GM18520 (cell line): ENCODE measurements around the gene SLC51B.
A peak's percentile ranks its signal among the peaks of the same experiment; 100 is the strongest.

Source experiments
- ATAC-seq: cut with Tn5 transposase; IDR thresholded peaks from one replicate; pipeline ENCODE4 v1.9.1; 2021; ENCODE audit not compliant: unreplicated experiment

The SLC51B gene

GRCh38 chr15:65041787-65042186 is 3.4 kb upstream of the SLC51B start:
- ATAC-seq: no peak

GRCh38 chr15:65042776-65043327 is 2.3 kb upstream of the SLC51B start:
- no peak for ATAC-seq

- ATAC-seq: peak; percentile 50
Observed at GRCh38 chr15:65044218-65044617, 969 bp upstream of the SLC51B start.

- no peak for ATAC-seq
Observed at GRCh38 chr15:65048241-65048640, 3.1 kb downstream of the SLC51B start.

- peak; percentile 87 for ATAC-seq
Observed at GRCh38 chr15:65049418-65049840, 4.2 kb downstream of the SLC51B start.

GRCh38 chr15:65050270-65050669 is 5.1 kb downstream of the SLC51B start:
- no peak for ATAC-seq

DNA sequence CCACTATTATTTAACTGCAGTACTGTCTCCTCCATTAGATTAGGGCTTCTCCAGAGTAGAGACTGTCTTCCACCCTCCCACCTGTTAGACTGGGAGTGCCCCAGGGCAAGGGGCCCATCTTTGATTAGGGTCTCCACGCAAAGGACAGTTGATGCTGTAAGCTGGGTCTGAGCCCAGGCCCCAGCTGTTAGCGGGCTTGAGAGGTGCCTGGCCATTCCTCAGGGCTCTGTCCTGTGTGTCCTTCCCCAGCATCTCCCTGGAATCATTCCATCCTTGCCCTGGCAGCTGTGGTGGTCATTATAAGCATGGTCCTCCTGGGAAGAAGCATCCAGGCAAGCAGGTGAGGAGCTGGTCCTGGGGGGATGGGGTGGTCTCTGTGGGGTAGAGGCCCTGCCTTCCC is 6.1 kb downstream of the SLC51B start:
- ATAC-seq: no peak

DNA sequence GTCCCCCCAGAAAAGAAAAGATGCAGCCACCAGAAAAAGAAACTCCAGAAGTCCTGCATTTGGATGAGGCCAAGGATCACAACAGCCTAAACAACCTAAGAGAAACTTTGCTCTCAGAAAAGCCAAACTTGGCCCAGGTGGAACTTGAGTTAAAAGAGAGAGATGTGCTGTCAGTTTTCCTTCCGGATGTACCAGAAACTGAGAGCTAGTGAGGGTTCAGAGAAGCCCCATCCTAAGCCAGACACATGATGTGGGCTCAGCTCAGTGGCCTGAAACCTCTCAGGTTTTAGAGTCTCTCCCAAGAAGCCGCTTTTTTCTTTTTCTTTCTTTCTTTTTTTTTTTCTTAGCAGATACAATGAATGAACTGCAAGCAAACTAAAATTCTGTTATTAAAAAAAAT is 7.8 kb downstream of the SLC51B start:
- ATAC-seq: no peak

- ATAC-seq: no peak
Observed at GRCh38 chr15:65054333-65055200, 9.4 kb downstream of the SLC51B start.

DNA sequence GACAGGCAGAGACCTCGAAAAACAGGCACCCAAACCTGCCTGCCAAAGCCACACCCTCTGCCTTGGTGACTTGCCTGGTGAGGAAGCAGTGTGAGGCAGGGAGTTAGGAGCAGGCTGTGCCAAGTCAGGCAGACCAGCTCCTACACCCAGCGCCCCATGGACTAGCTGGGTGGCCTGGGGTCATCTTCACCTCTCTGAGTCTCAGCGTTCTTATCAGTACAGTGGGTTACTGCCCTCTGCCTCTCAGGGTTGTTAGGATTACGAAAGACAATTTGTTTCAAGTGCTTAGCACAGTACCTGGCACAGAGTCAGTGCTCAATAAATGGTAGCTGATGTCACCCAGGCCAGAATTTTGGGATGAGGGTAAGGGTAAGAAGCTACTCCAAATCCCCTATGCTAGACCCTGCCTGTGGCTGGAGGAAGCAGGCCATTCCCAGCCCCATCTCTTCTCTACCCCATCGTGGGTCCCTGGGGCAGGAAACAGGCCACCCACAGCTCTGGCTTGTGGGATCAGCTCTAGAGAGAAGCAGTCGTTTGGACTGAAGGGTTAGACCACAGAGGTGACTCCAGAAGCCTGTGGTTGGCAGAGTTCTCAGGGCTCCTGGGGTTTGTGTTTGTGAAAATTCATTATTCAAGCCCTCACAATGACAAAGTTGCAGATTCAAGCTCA is 10.1 kb downstream of the SLC51B start:
- ATAC-seq: no peak

GRCh38 chr15:65056106-65056505 is 10.9 kb downstream of the SLC51B start:
- no peak for ATAC-seq

GRCh38 chr15:65056868-65057548 is 11.8 kb downstream of the SLC51B start:
- ATAC-seq: no peak

GRCh38 chr15:65057549-65057940 is 12.4 kb downstream of the SLC51B start:
- no peak for ATAC-seq

DNA sequence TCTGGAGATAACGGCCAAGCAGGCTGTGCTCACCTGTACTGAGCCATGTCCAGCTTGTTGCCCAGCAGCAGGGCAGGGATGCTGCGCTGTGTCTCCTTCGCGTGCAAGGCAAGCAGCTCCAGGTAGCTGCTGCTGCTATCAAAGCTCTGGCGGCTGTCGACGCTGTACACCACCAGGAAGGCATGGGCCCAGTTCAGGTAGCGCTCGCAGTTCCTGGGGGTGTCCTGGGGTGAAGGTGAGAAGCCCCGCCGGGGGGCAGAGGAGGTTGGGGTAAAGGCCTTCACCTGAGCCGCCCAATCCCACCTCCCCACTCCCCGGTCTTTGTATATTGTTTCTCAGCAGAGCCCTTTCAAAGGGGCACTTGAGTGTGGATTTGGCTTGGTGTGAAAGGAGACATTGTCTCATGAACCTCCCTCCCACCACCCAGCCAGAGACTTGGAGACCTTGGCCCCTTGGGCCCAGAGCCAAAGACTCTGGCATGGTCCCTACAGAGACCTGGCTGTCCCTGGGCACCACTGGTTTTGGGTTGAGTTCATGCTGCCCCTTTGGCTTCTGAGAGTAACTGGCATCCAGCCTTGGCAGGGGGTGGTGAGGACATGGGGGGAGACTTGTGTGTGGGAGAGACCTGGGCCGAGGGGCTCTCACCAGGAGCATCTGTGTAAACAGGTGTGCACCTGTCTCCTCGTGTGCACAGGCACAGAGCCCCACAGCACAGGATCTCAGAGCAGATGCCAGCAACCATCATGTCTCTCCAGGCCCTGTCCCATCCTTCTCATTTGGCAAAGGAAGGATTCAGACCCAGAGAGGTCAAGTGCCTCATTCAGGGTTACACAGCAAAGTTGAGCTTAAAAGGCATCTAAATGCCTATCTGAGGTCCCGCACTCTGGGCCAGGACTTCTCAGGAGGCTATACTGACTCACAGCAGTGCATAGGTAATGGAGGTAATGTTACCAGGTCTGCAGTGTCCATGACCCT is 13.5 kb downstream of the SLC51B start:
- ATAC-seq: no peak

DNA sequence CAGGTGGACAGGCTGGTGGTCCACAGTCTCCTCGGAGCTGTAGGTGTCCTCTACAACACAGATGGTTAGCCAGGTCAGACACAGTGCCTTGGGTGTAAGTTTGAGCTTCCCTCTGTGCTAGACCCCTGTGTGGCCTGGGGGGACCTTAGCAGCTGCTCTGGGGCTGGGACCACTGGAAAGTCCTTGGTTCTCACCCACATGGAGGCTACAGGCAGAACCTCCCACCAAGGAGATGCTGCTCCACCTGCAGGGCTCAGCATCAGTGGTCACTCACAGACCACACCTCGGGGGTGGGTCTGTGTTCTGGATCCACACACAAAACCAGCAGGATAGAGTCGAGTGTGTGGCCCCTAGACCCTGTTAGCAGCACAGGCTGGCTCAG is 14.2 kb downstream of the SLC51B start:
- ATAC-seq: no peak

GRCh38 chr15:65059931-65060596 is 14.9 kb downstream of the SLC51B start:
- ATAC-seq: no peak

DNA sequence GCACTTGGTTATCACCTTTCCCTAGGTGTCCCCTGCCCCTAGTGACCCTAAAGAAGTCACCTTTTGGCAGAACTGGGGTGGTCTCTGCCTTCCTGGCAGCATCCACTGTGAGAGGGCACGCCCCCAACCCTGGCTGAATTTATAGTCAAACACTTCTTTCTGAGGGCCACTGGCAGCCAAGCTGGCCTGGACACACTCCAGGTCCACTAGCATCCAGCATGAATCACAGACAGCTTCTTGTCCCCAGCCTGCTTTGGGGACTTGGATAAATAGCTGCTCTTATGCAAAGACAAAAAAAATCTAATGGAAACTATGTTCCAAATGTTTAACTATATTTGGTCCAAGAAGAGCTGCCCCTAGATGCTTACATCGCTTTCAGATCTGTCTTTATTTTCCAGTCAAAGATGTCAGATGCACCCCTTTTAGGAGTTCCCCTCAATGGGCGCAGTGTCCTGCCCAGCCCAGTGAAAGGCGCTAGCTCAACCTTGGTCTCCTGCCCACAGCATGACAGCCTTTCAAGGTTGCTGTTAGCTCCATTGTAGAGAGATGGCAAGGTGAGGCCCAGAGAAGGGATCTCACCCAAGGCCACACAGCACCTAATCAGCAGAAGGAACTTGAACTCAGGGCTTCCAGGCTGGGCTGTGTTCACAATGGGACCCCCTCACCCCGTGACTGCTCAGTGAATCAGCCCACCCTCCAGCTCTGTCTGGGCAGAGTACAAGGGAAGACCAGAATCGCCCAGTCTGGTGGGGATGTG is 15.6 kb downstream of the SLC51B start:
- ATAC-seq: no peak

GRCh38 chr15:65062061-65062460 is 16.9 kb downstream of the SLC51B start:
- no peak for ATAC-seq

GRCh38 chr15:65062726-65063125 is 17.5 kb downstream of the SLC51B start:
- ATAC-seq: no peak
